HepG2 (cell line): ENCODE results near the gene YKT6.

Source experiments
- CBFB ChIP-seq: sonication (generic); formaldehyde crosslinking; IDR thresholded peaks from 2 replicates; pipeline ENCODE4 v1.4.0; 2020; ENCODE audit warnings: missing genetic modification reagents
- POLR2AphosphoS5 ChIP-seq: IDR thresholded peaks from 2 replicates; pipeline ENCODE4 v1.6.1; 2012; ENCODE audit warnings: low read depth, low read length
- ZNF335 ChIP-seq: sonication (generic); formaldehyde crosslinking; IDR thresholded peaks from 2 replicates; pipeline ENCODE4 v1.4.0; 2020; ENCODE audit warnings: missing genetic modification reagents
- ZNF619 ChIP-seq: sonication (generic); formaldehyde crosslinking; IDR thresholded peaks from 2 replicates; pipeline ENCODE4 v1.4.0; 2020; ENCODE audit warnings: mild to moderate bottlenecking, missing genetic modification reagents
- TF ChIP-seq, protein P1 (sequence below): sonication (generic); formaldehyde crosslinking; IDR thresholded peaks from 2 replicates; pipeline ENCODE4 v1.5.0; 2020; ENCODE audit warnings: mild to moderate bottlenecking, missing genetic modification reagents, moderate library complexity
- TF ChIP-seq, protein P2 (sequence below): sonication (generic); formaldehyde crosslinking; IDR thresholded peaks from 2 replicates; pipeline ENCODE4 v1.4.0; 2020; ENCODE audit warnings: missing genetic modification reagents

DNA sequence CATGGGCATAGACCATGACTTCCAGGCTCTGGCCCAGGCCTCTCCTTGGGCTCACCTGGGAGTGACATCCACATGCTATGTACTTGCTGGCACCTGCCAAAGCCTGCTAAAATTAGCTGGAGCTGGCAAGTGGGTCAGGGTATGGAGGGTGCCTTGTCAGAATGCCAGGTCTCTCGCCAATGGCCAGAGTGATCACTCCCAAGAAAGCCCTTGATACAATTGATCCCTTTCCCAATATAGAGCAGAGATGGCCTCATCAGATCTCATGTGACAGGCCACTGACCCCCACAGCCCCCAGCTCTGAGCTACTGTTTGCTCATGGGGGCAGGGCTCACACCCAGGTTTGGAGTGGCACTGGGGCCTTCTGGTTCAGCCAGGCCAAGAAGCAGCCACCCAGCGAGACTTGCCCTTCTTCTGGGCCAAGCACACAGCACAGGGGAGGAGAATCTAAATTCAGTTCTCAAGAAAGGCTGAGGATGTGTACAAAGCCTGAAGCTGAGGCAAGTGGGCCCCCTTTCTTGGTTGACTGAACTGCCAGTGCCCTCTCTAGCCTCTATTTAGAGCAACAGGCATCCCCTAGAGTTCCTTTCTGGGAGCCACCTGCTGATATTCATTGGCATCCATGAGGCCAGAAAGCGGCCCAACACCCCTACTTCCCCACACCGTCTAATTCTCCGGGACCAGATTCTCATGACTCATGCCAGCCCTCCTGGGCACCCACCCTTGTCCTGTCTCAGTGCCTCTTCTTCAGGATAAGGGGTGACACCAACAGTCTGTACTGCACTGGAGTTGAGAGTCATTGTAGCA, 40.8 kb upstream of the YKT6 start:
- TF ChIP-seq ZNF335 (CRISPR knock-in tag), result no peak
- TF ChIP-seq, protein P1, sequence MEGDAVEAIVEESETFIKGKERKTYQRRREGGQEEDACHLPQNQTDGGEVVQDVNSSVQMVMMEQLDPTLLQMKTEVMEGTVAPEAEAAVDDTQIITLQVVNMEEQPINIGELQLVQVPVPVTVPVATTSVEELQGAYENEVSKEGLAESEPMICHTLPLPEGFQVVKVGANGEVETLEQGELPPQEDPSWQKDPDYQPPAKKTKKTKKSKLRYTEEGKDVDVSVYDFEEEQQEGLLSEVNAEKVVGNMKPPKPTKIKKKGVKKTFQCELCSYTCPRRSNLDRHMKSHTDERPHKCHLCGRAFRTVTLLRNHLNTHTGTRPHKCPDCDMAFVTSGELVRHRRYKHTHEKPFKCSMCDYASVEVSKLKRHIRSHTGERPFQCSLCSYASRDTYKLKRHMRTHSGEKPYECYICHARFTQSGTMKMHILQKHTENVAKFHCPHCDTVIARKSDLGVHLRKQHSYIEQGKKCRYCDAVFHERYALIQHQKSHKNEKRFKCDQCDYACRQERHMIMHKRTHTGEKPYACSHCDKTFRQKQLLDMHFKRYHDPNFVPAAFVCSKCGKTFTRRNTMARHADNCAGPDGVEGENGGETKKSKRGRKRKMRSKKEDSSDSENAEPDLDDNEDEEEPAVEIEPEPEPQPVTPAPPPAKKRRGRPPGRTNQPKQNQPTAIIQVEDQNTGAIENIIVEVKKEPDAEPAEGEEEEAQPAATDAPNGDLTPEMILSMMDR (CRISPR knock-in tag), result no peak
- TF ChIP-seq, protein P2, sequence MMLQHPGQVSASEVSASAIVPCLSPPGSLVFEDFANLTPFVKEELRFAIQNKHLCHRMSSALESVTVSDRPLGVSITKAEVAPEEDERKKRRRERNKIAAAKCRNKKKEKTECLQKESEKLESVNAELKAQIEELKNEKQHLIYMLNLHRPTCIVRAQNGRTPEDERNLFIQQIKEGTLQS (CRISPR knock-in tag), result no peak
- TF ChIP-seq POLR2AphosphoS5, result no peak
- no peak for TF ChIP-seq CBFB (CRISPR knock-in tag)
- no peak for TF ChIP-seq ZNF619 (CRISPR knock-in tag)
